Measurements from ENCODE around the gene ASIC3.
"Not testable (repeated sequence)": the region's sequence is repeated elsewhere in the genome, so short reads cannot be mapped to it uniquely, and the experiment has no call there.

Gene ASIC3

GRCh38 chr7:151028131-151028947 lies 20.0 kb upstream of the ASIC3 start, which contains the start of gene ABCB8:
Gene ABCB8 (plus strand): TSS chr7:151028450. CDS start chr7:151028516, 66 bp downstream.
- Histone ChIP-seq H3K4me3 (peak within 1 kb of the TSS; percentile 53 to 80 (median 62)), H3K27ac (peak within 1 kb of the TSS in 20 of 21 experiments; percentile 57 to 90 (median 78))

GRCh38 chr7:151028948-151029501 lies 19.3 kb upstream of the ASIC3 start:
- H3K27ac ChIP-seq = peak overlapping the region in 20 of 21 experiments; percentile 47 to 90 (median 78)
- H3K4me3 ChIP-seq = peak overlapping the region; percentile 53 to 80 (median 62)

DNA sequence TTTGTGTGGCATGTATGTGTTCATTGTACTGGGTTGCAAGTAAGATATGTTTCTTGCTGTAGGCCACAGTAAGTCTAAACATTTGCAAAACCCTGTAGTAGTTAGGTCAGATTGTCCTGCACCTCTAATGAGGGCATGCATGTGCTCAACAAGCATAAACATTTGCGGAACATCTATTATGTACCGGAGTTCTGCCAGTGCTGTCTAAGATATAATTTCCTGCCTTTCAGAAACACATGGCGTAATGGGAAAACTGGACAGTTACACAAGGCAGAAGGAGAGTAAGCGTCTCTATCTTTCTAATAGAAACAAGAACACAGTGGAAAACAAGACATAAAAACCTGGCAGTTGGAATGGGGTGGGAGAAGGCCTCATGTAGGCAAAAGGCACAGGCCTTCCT lies 17.3 kb upstream of the ASIC3 start:
- Histone ChIP-seq H3K4me3 (no peak overlapping the region), H3K27ac (no peak overlapping the region)

DNA sequence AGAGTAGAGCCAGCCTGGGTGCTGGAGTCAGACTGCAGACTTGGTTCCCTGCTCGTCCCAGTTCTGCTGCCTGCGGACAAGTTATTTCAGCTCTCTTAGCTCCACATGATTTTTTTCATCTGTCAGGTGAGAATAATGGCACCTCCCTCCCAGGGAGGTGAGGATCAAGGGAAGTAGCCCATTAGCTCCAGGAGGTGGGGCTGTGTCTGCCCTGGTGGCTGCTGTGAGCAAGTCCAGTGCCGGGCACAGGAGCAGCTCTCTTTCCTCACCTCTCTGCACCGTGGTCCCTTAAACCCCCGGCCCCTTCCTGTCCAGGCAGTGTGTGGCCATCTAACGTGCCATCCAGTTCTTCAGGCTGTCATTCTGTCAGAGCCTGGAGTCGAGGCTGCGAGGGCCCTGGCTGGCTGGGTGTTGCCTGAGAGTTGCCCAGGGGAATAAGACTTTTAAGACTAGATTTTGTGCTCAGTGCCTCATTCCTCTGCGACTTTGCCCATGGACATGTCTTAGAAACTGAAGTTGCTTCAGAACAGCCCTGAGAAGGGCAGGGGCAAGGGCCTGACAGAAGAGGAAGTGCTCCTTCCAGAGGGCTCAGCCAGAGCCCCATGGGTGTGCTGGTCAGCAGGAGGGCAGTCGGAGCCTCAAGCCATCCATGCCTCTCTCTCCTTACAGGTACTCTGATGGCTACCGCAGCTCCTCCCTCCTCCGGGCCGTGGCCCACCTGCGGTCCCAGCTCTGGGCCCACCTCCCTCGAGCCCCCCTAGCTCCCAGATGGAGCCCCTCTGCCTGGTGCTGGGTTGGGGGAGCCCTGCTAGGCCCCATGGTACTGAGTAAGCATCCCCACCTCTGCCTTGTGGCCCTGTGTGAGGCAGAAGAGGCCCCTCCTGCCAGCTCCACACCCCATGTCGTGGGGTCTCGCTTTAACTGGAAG lies 15.1 kb upstream of the ASIC3 start:
- H3K27ac ChIP-seq = no peak overlapping the region
- no peak overlapping the region for H3K4me3 ChIP-seq

DNA sequence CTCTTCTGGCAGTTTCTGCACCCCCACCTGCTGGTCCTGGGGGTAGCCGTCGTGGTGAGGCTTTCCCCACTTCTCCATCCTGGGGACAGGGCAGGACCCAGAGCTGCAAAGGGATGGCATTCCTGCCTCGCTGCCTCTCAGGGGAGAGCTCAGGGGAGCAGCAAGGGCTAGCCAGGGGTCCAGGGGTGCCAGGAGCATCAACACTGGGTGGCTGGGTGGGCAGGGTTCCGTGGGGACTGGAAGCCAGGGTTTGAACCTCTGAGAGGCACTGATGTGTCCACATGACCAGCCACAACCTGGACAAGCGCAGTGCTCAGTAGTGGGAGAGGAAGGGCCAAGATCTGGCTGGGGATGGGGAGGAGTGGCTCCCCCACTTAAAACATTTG lies 14.5 kb upstream of the ASIC3 start:
- no peak overlapping the region for H3K4me3 ChIP-seq
- H3K27ac ChIP-seq = no peak overlapping the region

- Histone ChIP-seq H3K4me3 (no peak overlapping the region), H3K27ac (no peak overlapping the region)
Measured at GRCh38 chr7:151034312-151035025, 13.9 kb upstream of the ASIC3 start.

DNA sequence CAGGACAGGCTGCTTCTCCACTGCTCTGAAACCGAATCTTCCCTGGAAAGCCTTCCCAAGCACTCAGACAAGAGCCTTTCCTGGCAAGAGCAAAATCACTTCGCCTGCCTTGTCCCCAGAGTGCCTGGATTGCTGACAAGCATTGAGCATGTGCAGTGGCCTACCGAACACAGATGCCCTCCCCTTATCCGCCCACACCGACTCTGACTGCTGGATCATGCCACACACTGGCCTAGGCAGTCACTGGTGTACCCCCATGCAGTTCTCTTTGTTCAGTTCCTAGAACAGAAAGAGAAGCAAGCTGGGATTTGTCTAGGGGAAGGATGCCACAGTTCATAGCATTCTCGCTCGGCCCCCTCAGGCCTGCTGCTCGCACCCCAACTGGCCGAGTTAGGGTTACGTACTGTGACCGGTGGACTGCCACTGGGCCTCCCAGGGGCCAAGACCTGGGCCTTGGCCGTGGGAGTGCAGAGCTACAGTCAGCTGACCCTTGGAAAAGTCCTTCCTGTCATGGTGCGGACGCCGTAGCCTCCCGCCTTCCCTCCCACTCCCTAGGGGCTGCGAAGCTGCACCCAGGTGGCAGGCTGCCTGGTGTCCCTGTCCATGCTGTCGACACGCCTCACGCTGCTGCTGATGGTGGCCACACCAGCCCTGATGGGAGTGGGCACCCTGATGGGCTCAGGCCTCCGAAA lies 13.2 kb upstream of the ASIC3 start:
- no peak overlapping the region for H3K27ac ChIP-seq
- H3K4me3 ChIP-seq = no peak overlapping the region

DNA sequence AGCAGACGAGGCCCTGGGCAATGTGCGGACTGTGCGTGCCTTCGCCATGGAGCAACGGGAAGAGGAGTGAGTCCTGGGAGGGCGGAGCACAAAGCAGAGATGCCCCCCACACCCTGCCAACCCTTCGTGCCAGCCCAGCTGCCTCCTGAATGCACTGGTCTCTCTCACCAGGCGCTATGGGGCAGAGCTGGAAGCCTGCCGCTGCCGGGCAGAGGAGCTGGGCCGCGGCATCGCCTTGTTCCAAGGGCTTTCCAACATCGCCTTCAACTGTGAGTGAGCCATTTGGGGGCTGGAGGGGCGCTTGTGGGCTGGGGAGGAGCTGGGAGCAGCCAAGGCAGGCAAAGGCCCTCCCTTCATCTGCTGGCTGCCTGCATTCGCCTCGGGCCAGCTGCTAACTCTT lies 12.4 kb upstream of the ASIC3 start:
- Histone ChIP-seq H3K4me3 (no peak overlapping the region), H3K27ac (no peak overlapping the region)

- H3K27ac ChIP-seq = peak overlapping the region in 17 of 21 experiments; percentile 18 to 76 (median 54)
- no peak overlapping the region for H3K4me3 ChIP-seq
Measured at GRCh38 chr7:151038951-151039849, 9.1 kb upstream of the ASIC3 start.

- Histone ChIP-seq H3K4me3 (no peak overlapping the region), H3K27ac (peak overlapping the region in 3 of 21 experiments; percentile 19 to 32 (median 29))
Measured at GRCh38 chr7:151039850-151040548, 8.3 kb upstream of the ASIC3 start.

- H3K4me3 ChIP-seq = no peak overlapping the region
Measured at GRCh38 chr7:151040616-151041375, 7.5 kb upstream of the ASIC3 start.

GRCh38 chr7:151043449-151043848 lies 4.9 kb upstream of the ASIC3 start:
- not testable (repeated sequence) for H3K4me3 ChIP-seq, H3K27ac ChIP-seq

More at GRCh38 chr7:151040616-151041375, 7.5 kb upstream of the ASIC3 start:
- no peak overlapping the region for H3K27ac ChIP-seq

DNA sequence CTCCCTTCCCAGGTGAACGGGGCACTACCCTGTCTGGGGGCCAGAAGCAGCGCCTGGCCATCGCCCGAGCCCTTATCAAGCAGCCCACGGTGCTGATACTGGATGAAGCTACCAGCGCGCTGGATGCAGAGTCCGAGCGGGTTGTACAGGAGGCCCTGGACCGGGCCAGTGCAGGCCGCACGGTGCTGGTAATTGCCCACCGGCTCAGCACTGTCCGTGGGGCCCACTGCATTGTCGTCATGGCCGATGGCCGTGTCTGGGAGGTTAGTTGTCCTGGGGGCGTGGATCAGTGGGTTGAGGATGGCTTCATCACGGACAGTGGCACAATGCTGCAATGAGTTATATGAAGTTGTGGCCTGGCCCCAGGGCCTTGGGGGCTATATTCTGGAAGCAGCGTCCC lies 4.4 kb upstream of the ASIC3 start:
- Histone ChIP-seq H3K27ac (no peak overlapping the region), H3K4me3 (no peak overlapping the region)

- no peak overlapping the region for H3K27ac ChIP-seq
- no peak overlapping the region for H3K4me3 ChIP-seq
Measured at GRCh38 chr7:151045262-151045661, 3.1 kb upstream of the ASIC3 start.

GRCh38 chr7:151045967-151046366 lies 2.4 kb upstream of the ASIC3 start:
- H3K4me3 ChIP-seq = no peak overlapping the region
- H3K27ac ChIP-seq = no peak overlapping the region
